K562 (cell line): ENCODE measurements around the gene CBLIF. TPM values are rescaled to one million over a fixed set of nuclear protein-coding genes. Genes with fewer than 3 reads are reported as not detected.

ENCODE experiments used
- ATAC-seq: fragments of 200-7000 bp; cut with Tn5 transposase; 3 replicates; pipeline ENCODE4 v1.9.1; 2020; ENCODE audit warnings: moderate library complexity
- BruUV-seq: library from RNA; stranded (reverse); fragments of 400-500 nt; replicated peaks from 2 replicates; lab custom pipeline; 2021; lab: Mats Ljungman, UMichigan
- CTCF ChIA-PET: fragments of 300-600 bp; formaldehyde crosslinking; extraction: SDS; loops from one replicate; lab custom pipeline; 2021; ENCODE audit warnings: low intra/inter-chr PET ratio; lab: Yijun Ruan, JAX
- POLR2A ChIA-PET: fragments of 300-600, 350-650 bp; sonication (Branson Sonifier 250); formaldehyde crosslinking; extraction: SDS; loops from one replicate; lab custom pipeline; 2021; ENCODE audit warnings: antibody characterized with exemption, inconsistent platforms; lab: Yijun Ruan, JAX
- DNase-seq, 4 experiments: peaks; one replicate each; pipeline versions ENCODE4 v3.0.0 to v3.0.0-alpha.2; 2011 to 2018; ENCODE audit warnings: low spot score in 3 of 4, mixed read lengths in 3 of 4; ENCODE audit errors: extremely low read depth in 1 of 4
- FAIRE-seq: peaks from 2 replicates; lab custom pipeline; 2011; peaks lifted over from hg19 to GRCh38; lab: Jason Lieb, UNC
- H2AFZ ChIP-seq: 2 replicates; pipeline ENCODE4 v1.6.0; 2011; ENCODE audit warnings: low read depth, low read length, control low read depth, inconsistent platforms
- H3K27ac ChIP-seq: fragments of 200-600 bp; 3 replicates; pipeline ENCODE4 v1.8.0; 2011; ENCODE audit warnings: low read depth, mild to moderate bottlenecking, control low read depth, inconsistent platforms, low read length, moderate library complexity, mixed read lengths; ENCODE audit errors: extremely low read depth
- H3K27me3 ChIP-seq, 2 experiments: fragments of 300-600 bp in 1 of 2; 2 replicates in 1 of 2; 3 replicates in 1 of 2; pipeline versions ENCODE4 v1.6.0 to v1.8.0; 2011; ENCODE audit warnings: inconsistent platforms in 2 of 2, low read length in 2 of 2, mild to moderate bottlenecking in 1 of 2, mixed read lengths in 1 of 2, moderate library complexity in 1 of 2; ENCODE audit not compliant: control insufficient read depth in 2 of 2, insufficient read depth in 2 of 2
- H3K36me3 ChIP-seq: fragments of 300-600 bp; 3 replicates; pipeline ENCODE4 v1.8.0; 2011; ENCODE audit warnings: mild to moderate bottlenecking, low read length, inconsistent platforms; ENCODE audit not compliant: control insufficient read depth, insufficient read depth
- H3K4me1 ChIP-seq, 2 experiments: fragments of 200-600 bp in 1 of 2; replicated peaks in 1 of 2; 2 replicates in 1 of 2; 3 replicates in 1 of 2; pipeline versions ENCODE4 v1.5.1 to v1.8.0; 2011; ENCODE audit warnings: inconsistent platforms in 2 of 2, low read length in 2 of 2, mild to moderate bottlenecking in 1 of 2, mixed read lengths in 1 of 2, moderate library complexity in 1 of 2; ENCODE audit not compliant: control insufficient read depth in 2 of 2, insufficient read depth in 2 of 2
- H3K4me2 ChIP-seq: 2 replicates; pipeline ENCODE4 v1.6.1; 2011; ENCODE audit warnings: low read length, control low read depth, inconsistent platforms, mixed read lengths; ENCODE audit not compliant: insufficient read depth
- H3K4me3 ChIP-seq: fragments of 200-600 bp; sonication (generic), shearing (Covaris generic); 2 replicates; pipeline ENCODE4 v1.5.1; 2016; ENCODE audit warnings: control low read depth, inconsistent platforms
- H3K79me2 ChIP-seq: fragments of 200-600 bp; 3 replicates; pipeline ENCODE4 v1.8.0; 2011; ENCODE audit warnings: low read length, inconsistent platforms; ENCODE audit not compliant: control insufficient read depth, insufficient read depth
- H3K9ac ChIP-seq, 2 experiments: 2 replicates each; pipeline versions ENCODE4 v1.6.0 to v1.6.1; 2011; ENCODE audit warnings: low read depth in 2 of 2, low read length in 2 of 2, control low read depth in 1 of 2, inconsistent platforms in 1 of 2, mild to moderate bottlenecking in 1 of 2, mixed read lengths in 1 of 2; ENCODE audit not compliant: insufficient read depth in 1 of 2
- H3K9me1 ChIP-seq: one replicate; pipeline ENCODE4 v1.6.0; 2011; ENCODE audit warnings: inconsistent platforms, mild to moderate bottlenecking, low read length, moderate library complexity; ENCODE audit not compliant: control insufficient read depth, insufficient read depth
- H3K9me3 ChIP-seq: replicated peaks from 2 replicates; pipeline ENCODE4 v1.5.1; 2011; ENCODE audit warnings: low read depth, low read length, inconsistent platforms; ENCODE audit not compliant: control insufficient read depth, insufficient read depth
- H4K20me1 ChIP-seq: replicated peaks from 2 replicates; pipeline ENCODE4 v1.6.1; 2011; ENCODE audit warnings: low read length, inconsistent platforms, mixed read lengths; ENCODE audit not compliant: control insufficient read depth, insufficient read depth
- CBFA2T3 ChIP-seq: fragments of 450-650 bp; IDR thresholded peaks from 2 replicates; pipeline ENCODE4 v1.6.1; 2017
- CBFB ChIP-seq: sonication (generic); formaldehyde crosslinking; IDR thresholded peaks from 2 replicates; pipeline ENCODE4 v1.4.0; 2020; ENCODE audit warnings: mild to moderate bottlenecking, missing genetic modification reagents
- CEBPB ChIP-seq: fragments of 450-650 bp; IDR thresholded peaks from 2 replicates; pipeline ENCODE4 v1.6.1; 2016; ENCODE audit warnings: missing genetic modification characterization, missing compliant biosample characterization
- EGR1 ChIP-seq: fragments of 450-650 bp; conservative IDR thresholded peaks from 2 replicates; pipeline ENCODE4 v1.6.1; 2017; ENCODE audit warnings: mild to moderate bottlenecking
- NCOA4 ChIP-seq: fragments of 450-650 bp; IDR thresholded peaks from 2 replicates; pipeline ENCODE4 v1.6.1; 2018; ENCODE audit warnings: mild to moderate bottlenecking; ENCODE audit not compliant: partially characterized antibody
- NR0B1 ChIP-seq: fragments of 450-650 bp; IDR thresholded peaks from one replicate; pipeline ENCODE4 v1.6.1; 2018; ENCODE audit warnings: mild to moderate bottlenecking, moderate library complexity; ENCODE audit not compliant: partially characterized antibody
- SIRT6 ChIP-seq: IDR thresholded peaks from one replicate; pipeline ENCODE4 v1.6.1; 2012; ENCODE audit warnings: low read depth, mild to moderate bottlenecking, control low read depth, inconsistent platforms, low read length, moderate library complexity
- ZNF174 ChIP-seq: fragments of 250-450 bp; sonication (Bioruptor Pico); IDR thresholded peaks from 2 replicates; pipeline ENCODE4 v1.4.0; 2020; ENCODE audit warnings: mild to moderate bottlenecking
- ZNF24 ChIP-seq: fragments of 450-650 bp; IDR thresholded peaks from 2 replicates; pipeline ENCODE4 v1.6.1; 2016
- ZNF445 ChIP-seq: fragments of 250-450 bp; sonication (Bioruptor Pico); IDR thresholded peaks from 2 replicates; pipeline ENCODE4 v1.4.0; 2020; ENCODE audit warnings: low read depth, mild to moderate bottlenecking, moderate library complexity
- WGBS: fragments of 100-300 bp; shearing (Covaris generic); methylation state at CpG from one replicate; pipeline ENCODE4 v1.1.6; 2016; ENCODE audit warnings: low coverage, mixed read lengths; ENCODE audit not compliant: insufficient coverage; ENCODE audit errors: missing lambda C conversion rate; 5-methylcytosine and 5-hydroxymethylcytosine counted together
- in situ Hi-C: fragments of 300-500 bp; cut with MboI; formaldehyde crosslinking; loops from 4 replicates; pipeline ENCODE4 v1.15.0; 2018; ENCODE audit warnings: inconsistent platforms, mixed read lengths
- intact Hi-C: fragments of 100-400 bp; cut with micrococcal nuclease; formaldehyde crosslinking; loops from 2 replicates; pipeline ENCODE4 v1.14.2; 2022
- polyA plus RNA-seq, 8 experiments: library from polyadenylated mRNA; depleted of rRNA in 4 of 8; stranded (reverse) in 5 of 8; unstranded in 3 of 8; fragments of >200 nt; fragmentation: Nextera tagmentation in 2 of 8; fragmentation: Illumina TruSeq in 1 of 8; extraction: Ambion mirVana in 2 of 8; extraction: Trizol in 1 of 8; gene quantifications; 2 replicates each; pipeline versions ENCODE4 v1.2.1 to v1.2.3, GENCODE V29; 2011 to 2014; ENCODE audit warnings: inconsistent platforms in 1 of 8, missing spikeins in 1 of 8
- total RNA-seq, 7 experiments: library from RNA; depleted of rRNA in 6 of 7; stranded (reverse); fragments of >200 nt in 6 of 7; fragmentation: Illumina TruSeq in 2 of 7; extraction: Trizol in 2 of 7; gene quantifications; 2 replicates each; pipeline versions ENCODE4 v1.2.1 to v1.2.3, GENCODE V29; 2011 to 2021; ENCODE audit warnings: low replicate concordance in 1 of 7

The CBLIF gene
- total and polyA plus RNA-seq, 9 of the 15 experiments (the other 6 are each of a cell fraction or from before 2014, with no cell fraction given): 0.07 to 0.83 (median 0.54) TPM

- Histone ChIP-seq H3K9me1 (no peaks in the 10 kb centered on the region), H3K9me3 (no peaks in the 10 kb centered on the region), H3K4me2 (no peak overlapping the region), H3K4me1 (no peaks in the 10 kb centered on the region; a peak in 1 of 5 replicates), H3K4me3 (no peak overlapping the region), H3K79me2 (no peaks in the 10 kb centered on the region), H3K9ac (no peak overlapping the region), H3K36me3 (no peaks in the 10 kb centered on the region), H4K20me1 (no peaks in the 10 kb centered on the region), H3K27me3 (no peaks in the 10 kb centered on the region), H3K27ac (no peak overlapping the region), H2AFZ (peak overlapping the region; percentile 48; the same call in 1 of the 2 replicates)
- in situ Hi-C loops: no loop called here
- TF ChIP-seq CEBPB (tag) (peak; percentile 58), ZNF174 (CRISPR knock-in tag) (no peak)
- intact Hi-C loops: no loop called here
- CTCF ChIA-PET: no interaction called here
- WGBS: 64% methylated on average over 9 of the region's 9 CpGs
- DNase-seq (no peak), ATAC-seq (no peak), FAIRE-seq (no peak)
- no TSS peak for BruUV-seq
- POLR2A ChIA-PET: no interaction called here
Observed at GRCh38 chr11:59875856-59876519, 30.7 kb upstream of the CBLIF start.

GRCh38 chr11:59872076-59872475 lies 26.8 kb upstream of the CBLIF start:
- DNase-seq (no peak), FAIRE-seq (no peak)

More at GRCh38 chr11:59872076-59872475, 26.8 kb upstream of the CBLIF start:
- no TSS peak for BruUV-seq
- H4K20me1 ChIP-seq: no peaks in the 10 kb centered on the region
- no peak overlapping the region for H3K4me3 ChIP-seq
- no peak overlapping the region for H3K27ac ChIP-seq
- no peak for TF ChIP-seq CBFA2T3
- no peak for TF ChIP-seq SIRT6
- TF ChIP-seq ZNF24: no peak
- no peak for TF ChIP-seq NR0B1
- TF ChIP-seq ZNF445: no peak
- TF ChIP-seq NCOA4: no peak
- no peak for TF ChIP-seq CBFB (CRISPR knock-in tag)
- no peak for TF ChIP-seq EGR1
- no peaks in the 10 kb centered on the region for H3K79me2 ChIP-seq
- H3K9me1 ChIP-seq: no peaks in the 10 kb centered on the region
- no peaks in the 10 kb centered on the region for H3K9me3 ChIP-seq
- no peak for ATAC-seq
- no peak overlapping the region for H3K9ac ChIP-seq
- H3K36me3 ChIP-seq: no peaks in the 10 kb centered on the region
- no peaks in the 10 kb centered on the region for H3K27me3 ChIP-seq
- H2AFZ ChIP-seq: no peak overlapping the region
- H3K4me1 ChIP-seq: no peaks in the 10 kb centered on the region; a peak in 1 of 5 replicates
- in situ Hi-C loops (no loop called here), intact Hi-C loops (no loop called here)
- no peak overlapping the region for H3K4me2 ChIP-seq
- ChIA-PET POLR2A (interaction anchor here (0.6 to 1.1 kb wide), 2 partner anchors 10 to 11 kb away, joined by 3 read pairs; no protein-coding TSS in a partner anchor), CTCF (no interaction called here)
